Neutrophil (primary cell): Measurements from ENCODE around the gene RTF2.

Experiments
- H3K27ac ChIP-seq: fragments of 200-600 bp; sonication (generic); 2 replicates; pipeline ENCODE4 v1.5.1; 2016; ENCODE audit warnings: mild to moderate bottlenecking, moderate library complexity
- H3K27me3 ChIP-seq: fragments of 200-600 bp; sonication (generic); 2 replicates; pipeline ENCODE4 v1.6.0; 2016; ENCODE audit warnings: mild to moderate bottlenecking
- H3K36me3 ChIP-seq: fragments of 200-600 bp; sonication (generic); 2 replicates; pipeline ENCODE4 v1.5.1; 2017
- H3K4me1 ChIP-seq, 2 experiments: fragments of 200-600 bp in 1 of 2; sonication (generic) in 1 of 2; 1 replicate in 1 of 2; 2 replicates in 1 of 2; pipeline versions ENCODE4 v1.5.1 to v1.6.1; 2013 to 2016; ENCODE audit warnings: low read depth in 1 of 2, low read length in 1 of 2, mild to moderate bottlenecking in 1 of 2, moderate library complexity in 1 of 2; ENCODE audit not compliant: control insufficient read depth in 1 of 2, insufficient read depth in 1 of 2
- H3K4me3 ChIP-seq, 2 experiments: fragments of 200-600 bp in 1 of 2; sonication (generic) in 1 of 2; 1 replicate in 1 of 2; 2 replicates in 1 of 2; pipeline ENCODE4 v1.5.1; 2013 to 2016; ENCODE audit warnings: low read depth in 1 of 2, low read length in 1 of 2, mild to moderate bottlenecking in 1 of 2, moderate library complexity in 1 of 2
- H3K9me3 ChIP-seq: fragments of 200-600 bp; sonication (generic); 2 replicates; pipeline ENCODE4 v1.5.1; 2016
- TF ChIP-seq, protein P1 (sequence below): fragments of 200-600 bp; sonication (generic); IDR thresholded peaks from 2 replicates; pipeline ENCODE4 v1.5.1; 2016; ENCODE audit warnings: antibody characterized with exemption

Gene RTF2

DNA sequence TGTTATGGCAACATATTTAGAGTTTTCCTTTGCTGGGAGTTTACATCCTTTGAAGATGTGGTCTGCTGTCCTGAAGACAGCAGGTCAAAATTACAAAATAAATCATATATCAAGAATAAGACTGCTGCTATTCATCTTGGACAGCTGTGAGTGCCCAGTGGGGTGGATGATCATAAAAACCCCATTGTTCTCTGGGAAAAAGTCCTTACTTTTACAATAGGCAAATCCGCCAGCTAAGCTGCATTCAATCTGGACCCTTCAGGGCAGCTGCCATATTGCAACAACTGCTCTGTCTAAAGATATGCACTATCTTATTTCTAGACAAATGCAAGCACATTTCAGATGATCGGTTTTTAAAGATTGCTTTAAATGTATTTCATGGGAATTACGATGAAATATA lies 37.0 kb upstream of the RTF2 start:
- Histone ChIP-seq H3K36me3 (peaks cover 14% of the 10 kb centered on the region), H3K27ac (peak overlapping the region; percentile 97), H3K9me3 (no peaks in the 10 kb centered on the region), H3K4me1 (peaks cover 53 to 60% of the 10 kb centered on the region in 2 experiments), H3K27me3 (no peaks in the 10 kb centered on the region), H3K4me3 (no peak overlapping the region)
- TF ChIP-seq, protein P1, sequence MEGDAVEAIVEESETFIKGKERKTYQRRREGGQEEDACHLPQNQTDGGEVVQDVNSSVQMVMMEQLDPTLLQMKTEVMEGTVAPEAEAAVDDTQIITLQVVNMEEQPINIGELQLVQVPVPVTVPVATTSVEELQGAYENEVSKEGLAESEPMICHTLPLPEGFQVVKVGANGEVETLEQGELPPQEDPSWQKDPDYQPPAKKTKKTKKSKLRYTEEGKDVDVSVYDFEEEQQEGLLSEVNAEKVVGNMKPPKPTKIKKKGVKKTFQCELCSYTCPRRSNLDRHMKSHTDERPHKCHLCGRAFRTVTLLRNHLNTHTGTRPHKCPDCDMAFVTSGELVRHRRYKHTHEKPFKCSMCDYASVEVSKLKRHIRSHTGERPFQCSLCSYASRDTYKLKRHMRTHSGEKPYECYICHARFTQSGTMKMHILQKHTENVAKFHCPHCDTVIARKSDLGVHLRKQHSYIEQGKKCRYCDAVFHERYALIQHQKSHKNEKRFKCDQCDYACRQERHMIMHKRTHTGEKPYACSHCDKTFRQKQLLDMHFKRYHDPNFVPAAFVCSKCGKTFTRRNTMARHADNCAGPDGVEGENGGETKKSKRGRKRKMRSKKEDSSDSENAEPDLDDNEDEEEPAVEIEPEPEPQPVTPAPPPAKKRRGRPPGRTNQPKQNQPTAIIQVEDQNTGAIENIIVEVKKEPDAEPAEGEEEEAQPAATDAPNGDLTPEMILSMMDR = no peak

DNA sequence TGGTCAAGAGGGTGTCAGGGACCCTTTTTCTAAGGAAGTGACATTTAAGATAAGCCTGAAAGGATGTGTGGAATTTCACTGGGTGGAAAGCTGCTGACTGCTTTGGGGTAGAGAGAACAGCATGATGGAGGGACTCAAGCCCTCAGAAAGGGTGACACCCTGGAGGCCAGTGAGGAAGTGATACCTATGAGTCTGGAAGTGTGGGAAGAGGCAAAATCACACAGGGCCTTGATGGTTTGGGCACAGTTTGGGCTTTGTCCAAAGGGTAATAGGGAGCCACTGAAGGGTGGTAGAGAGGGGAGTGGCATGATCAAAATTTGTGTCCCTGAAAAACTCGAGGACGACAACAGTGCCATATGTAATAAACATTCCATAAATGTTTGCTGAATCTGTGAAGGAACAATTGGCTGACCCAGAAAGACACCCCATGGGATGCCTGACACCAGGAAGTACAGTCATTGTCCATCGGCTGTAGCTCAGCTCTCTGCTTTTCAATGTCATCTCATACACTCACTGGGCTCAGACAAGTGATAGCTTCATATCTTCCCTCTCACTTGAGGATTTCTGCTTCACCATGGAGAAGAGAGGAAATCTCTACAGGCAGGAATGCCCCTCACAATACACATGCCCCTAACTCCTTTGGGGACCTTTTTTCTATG lies 35.1 kb upstream of the RTF2 start:
- Histone ChIP-seq H3K9me3 (no peaks in the 10 kb centered on the region), H3K36me3 (peaks cover 33% of the 10 kb centered on the region), H3K27me3 (no peaks in the 10 kb centered on the region), H3K4me1 (peaks cover 34 to 41% of the 10 kb centered on the region in 2 experiments), H3K27ac (peak overlapping the region; percentile 46), H3K4me3 (no peak overlapping the region)
- TF ChIP-seq, protein P1 = no peak

DNA sequence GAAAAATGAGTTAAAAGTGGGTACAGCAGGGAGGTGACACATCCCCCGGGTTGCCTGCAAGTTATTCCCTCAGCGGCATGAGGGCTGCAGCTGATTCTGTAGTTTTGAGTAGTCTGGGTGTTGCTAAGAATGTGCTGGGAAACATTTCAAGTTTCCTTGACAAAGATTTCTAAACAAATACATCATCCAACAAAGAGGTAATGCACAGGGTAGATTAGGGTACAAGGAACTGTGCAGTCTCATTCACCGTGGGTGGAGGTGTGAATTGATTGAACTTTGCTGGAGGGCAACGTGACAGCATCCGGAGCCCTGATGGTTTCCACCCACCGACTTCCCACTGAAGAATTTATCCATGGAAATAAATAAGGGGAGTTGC lies 34.6 kb upstream of the RTF2 start:
- TF ChIP-seq, protein P1 = no peak
- H3K4me3 ChIP-seq = no peak overlapping the region
- peaks cover 38% of the 10 kb centered on the region for H3K36me3 ChIP-seq
- no peaks in the 10 kb centered on the region for H3K9me3 ChIP-seq
- H3K27ac ChIP-seq = peak overlapping the region; percentile 46
- peaks cover 29 to 36% of the 10 kb centered on the region in 2 experiments for H3K4me1 ChIP-seq
- no peaks in the 10 kb centered on the region for H3K27me3 ChIP-seq

DNA sequence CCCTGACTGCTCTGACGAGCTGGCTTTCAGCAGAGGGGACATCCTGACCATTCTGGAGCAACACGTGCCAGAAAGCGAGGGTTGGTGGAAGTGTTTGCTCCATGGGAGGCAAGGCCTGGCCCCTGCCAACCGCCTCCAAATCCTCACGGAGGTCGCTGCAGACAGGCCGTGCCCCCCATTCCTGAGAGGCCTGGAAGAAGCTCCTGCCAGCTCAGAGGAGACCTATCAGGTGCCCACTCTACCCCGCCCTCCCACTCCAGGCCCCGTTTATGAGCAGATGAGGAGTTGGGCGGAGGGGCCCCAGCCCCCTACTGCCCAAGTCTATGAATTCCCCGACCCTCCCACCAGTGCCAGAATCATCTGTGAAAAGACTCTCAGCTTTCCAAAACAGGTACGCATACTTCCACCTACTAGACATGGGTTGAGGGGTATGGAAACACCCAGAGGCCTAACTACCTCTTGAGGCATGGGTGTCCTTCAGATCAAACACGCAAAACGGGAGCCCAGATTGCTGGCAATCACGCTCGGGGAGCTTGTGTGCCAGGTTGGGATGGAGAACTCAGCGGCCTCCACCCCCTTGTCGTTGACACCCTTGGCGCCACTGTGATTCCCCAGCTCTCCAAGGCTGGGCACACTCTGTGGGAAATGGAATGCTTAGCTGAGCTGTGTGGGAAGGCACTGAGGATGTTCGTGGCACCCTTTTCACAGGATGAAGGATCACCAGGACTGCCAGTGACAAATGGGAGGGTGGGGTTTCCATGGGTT lies 31.0 kb upstream of the RTF2 start:
- Histone ChIP-seq H3K27me3 (no peaks in the 10 kb centered on the region), H3K27ac (no peak overlapping the region), H3K4me1 (peaks cover 16 to 29% of the 10 kb centered on the region in 2 experiments), H3K4me3 (no peak overlapping the region), H3K9me3 (no peaks in the 10 kb centered on the region), H3K36me3 (peaks cover 64% of the 10 kb centered on the region)
- TF ChIP-seq, protein P1 = no peak

DNA sequence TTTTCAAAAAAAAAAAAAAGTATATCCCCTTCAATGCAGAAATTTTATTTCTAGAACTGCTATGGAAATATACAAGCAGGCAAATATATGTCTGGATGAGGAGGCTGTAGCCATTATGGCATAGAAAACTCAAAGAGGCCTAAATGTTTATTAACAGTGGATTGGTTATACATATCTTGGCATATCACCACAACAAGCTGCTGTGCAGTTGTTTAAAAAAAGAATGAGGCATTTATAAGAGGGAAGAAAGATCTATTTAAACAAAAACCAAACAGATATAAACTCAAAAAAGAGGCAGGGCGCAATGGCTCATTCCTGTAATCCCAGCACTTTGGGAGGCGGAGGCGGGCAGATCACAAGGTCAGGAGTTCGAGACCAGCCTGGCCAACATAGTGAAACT lies 30.1 kb upstream of the RTF2 start:
- Histone ChIP-seq H3K4me3 (no peak overlapping the region), H3K36me3 (peaks cover 70% of the 10 kb centered on the region), H3K9me3 (no peaks in the 10 kb centered on the region), H3K27me3 (no peaks in the 10 kb centered on the region), H3K4me1 (peaks cover 20 to 37% of the 10 kb centered on the region in 2 experiments), H3K27ac (peak overlapping the region; percentile 16)
- TF ChIP-seq, protein P1 = no peak
